B cell (primary cell): Measurements from ENCODE around the gene PLA2G2E.

Experiments used
- EZH2 ChIP-seq: IDR thresholded peaks from 2 replicates; pipeline ENCODE4 v1.6.1; 2012; ENCODE audit warnings: borderline replicate concordance, low read depth, mild to moderate bottlenecking, moderate library complexity, low read length; ENCODE audit not compliant: insufficient read depth, poor library complexity, severe bottlenecking
- TF ChIP-seq, protein P1 (sequence below): fragments of 200-600 bp; IDR thresholded peaks from one replicate; pipeline ENCODE4 v1.8.0; 2022; ENCODE audit warnings: antibody characterized with exemption, mild to moderate bottlenecking

- TF ChIP-seq, protein P1, sequence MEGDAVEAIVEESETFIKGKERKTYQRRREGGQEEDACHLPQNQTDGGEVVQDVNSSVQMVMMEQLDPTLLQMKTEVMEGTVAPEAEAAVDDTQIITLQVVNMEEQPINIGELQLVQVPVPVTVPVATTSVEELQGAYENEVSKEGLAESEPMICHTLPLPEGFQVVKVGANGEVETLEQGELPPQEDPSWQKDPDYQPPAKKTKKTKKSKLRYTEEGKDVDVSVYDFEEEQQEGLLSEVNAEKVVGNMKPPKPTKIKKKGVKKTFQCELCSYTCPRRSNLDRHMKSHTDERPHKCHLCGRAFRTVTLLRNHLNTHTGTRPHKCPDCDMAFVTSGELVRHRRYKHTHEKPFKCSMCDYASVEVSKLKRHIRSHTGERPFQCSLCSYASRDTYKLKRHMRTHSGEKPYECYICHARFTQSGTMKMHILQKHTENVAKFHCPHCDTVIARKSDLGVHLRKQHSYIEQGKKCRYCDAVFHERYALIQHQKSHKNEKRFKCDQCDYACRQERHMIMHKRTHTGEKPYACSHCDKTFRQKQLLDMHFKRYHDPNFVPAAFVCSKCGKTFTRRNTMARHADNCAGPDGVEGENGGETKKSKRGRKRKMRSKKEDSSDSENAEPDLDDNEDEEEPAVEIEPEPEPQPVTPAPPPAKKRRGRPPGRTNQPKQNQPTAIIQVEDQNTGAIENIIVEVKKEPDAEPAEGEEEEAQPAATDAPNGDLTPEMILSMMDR: no peak
- TF ChIP-seq EZH2: no peak
Observed at GRCh38 chr1:19954059-19954458, 30.6 kb upstream of the PLA2G2E start.
